Measurements from ENCODE around the gene AKAP6. TPM values are rescaled to one million over a fixed set of nuclear protein-coding genes. Genes with fewer than 3 reads are reported as not detected.

AKAP6 gene
- total and polyA plus RNA-seq, 5 donors from 2014 or later, result 0.07 to 1.1 (median 0.47) TPM

- H3K4me3 ChIP-seq (ENCODE audit: low read depth, low read length), result no peak overlapping the region
- H3K4me1 Mint-ChIP-seq, result no peaks in the 10 kb centered on the region
- H3K4me3 Mint-ChIP-seq, result no peak overlapping the region
- H3K27me3 Mint-ChIP-seq, result no peaks in the 10 kb centered on the region
- no peaks in the 10 kb centered on the region for H3K36me3 Mint-ChIP-seq
- no peak overlapping the region for H3K27ac ChIP-seq (ENCODE audit: insufficient read depth, low read length, poor library complexity, severe bottlenecking)
- no peak for DNase-seq
- H3K27ac Mint-ChIP-seq, result no peak overlapping the region
- no peaks in the 10 kb centered on the region for H3K36me3 ChIP-seq (ENCODE audit: control insufficient read depth, insufficient read depth, low read length)
- H3K27me3 ChIP-seq (ENCODE audit: control insufficient read depth, insufficient read depth, low read length), result no peaks in the 10 kb centered on the region
- no peaks in the 10 kb centered on the region for H3K4me1 ChIP-seq (ENCODE audit: control insufficient read depth, insufficient read depth, low read length, poor library complexity, severe bottlenecking)
- H3K9me3 ChIP-seq (ENCODE audit: control insufficient read depth in 2 of 2, low read length in 2 of 2), result no peaks in the 10 kb centered on the region
- no peak for ATAC-seq (ENCODE audit: low read depth in 2 of 2)
- H3K9me3 Mint-ChIP-seq, result peaks cover 0 to 11% (median 0%) of the 10 kb centered on the region in 7 donors
Measured at GRCh38 chr14:32393119-32393518, 64.0 kb downstream of the AKAP6 start.

GRCh38 chr14:32394038-32394437 is 64.9 kb downstream of the AKAP6 start:
- no peak overlapping the region for H3K27ac ChIP-seq (ENCODE audit: insufficient read depth, low read length, poor library complexity, severe bottlenecking)
- H3K36me3 Mint-ChIP-seq, result no peaks in the 10 kb centered on the region
- ATAC-seq (ENCODE audit: low read depth in 2 of 2) (no peak), DNase-seq (no peak)
- H3K9me3 Mint-ChIP-seq, result peaks cover 0 to 7% (median 0%) of the 10 kb centered on the region in 7 donors
- no peak overlapping the region for H3K4me3 Mint-ChIP-seq
- no peaks in the 10 kb centered on the region for H3K27me3 Mint-ChIP-seq
- H3K9me3 ChIP-seq (ENCODE audit: control insufficient read depth in 2 of 2, low read length in 2 of 2), result no peaks in the 10 kb centered on the region
- no peaks in the 10 kb centered on the region for H3K4me1 Mint-ChIP-seq
- H3K27me3 ChIP-seq (ENCODE audit: control insufficient read depth, insufficient read depth, low read length), result no peaks in the 10 kb centered on the region
- no peak overlapping the region for H3K27ac Mint-ChIP-seq
- no peaks in the 10 kb centered on the region for H3K4me1 ChIP-seq (ENCODE audit: control insufficient read depth, insufficient read depth, low read length, poor library complexity, severe bottlenecking)
- no peaks in the 10 kb centered on the region for H3K36me3 ChIP-seq (ENCODE audit: control insufficient read depth, insufficient read depth, low read length)
- no peak overlapping the region for H3K4me3 ChIP-seq (ENCODE audit: low read depth, low read length)

- peaks cover 5% of the 10 kb centered on the region for H3K27me3 Mint-ChIP-seq
- no peak overlapping the region for H3K27ac Mint-ChIP-seq
- no peak for DNase-seq
- no peaks in the 10 kb centered on the region for H3K4me1 ChIP-seq (ENCODE audit: control insufficient read depth, insufficient read depth, low read length, poor library complexity, severe bottlenecking)
- no peak for ATAC-seq (ENCODE audit: low read depth in 2 of 2)
- no peaks in the 10 kb centered on the region for H3K36me3 ChIP-seq (ENCODE audit: control insufficient read depth, insufficient read depth, low read length)
- H3K9me3 ChIP-seq (ENCODE audit: control insufficient read depth in 2 of 2, low read length in 2 of 2), result no peaks in the 10 kb centered on the region
- no peaks in the 10 kb centered on the region for H3K27me3 ChIP-seq (ENCODE audit: control insufficient read depth, insufficient read depth, low read length)
- no peak overlapping the region for H3K4me3 Mint-ChIP-seq
- no peaks in the 10 kb centered on the region for H3K4me1 Mint-ChIP-seq
- H3K9me3 Mint-ChIP-seq, result no peaks in the 10 kb centered on the region
- H3K4me3 ChIP-seq (ENCODE audit: low read depth, low read length), result no peak overlapping the region
- H3K27ac ChIP-seq (ENCODE audit: insufficient read depth, low read length, poor library complexity, severe bottlenecking), result no peak overlapping the region
- no peaks in the 10 kb centered on the region for H3K36me3 Mint-ChIP-seq
Measured at GRCh38 chr14:32396885-32397284, 67.8 kb downstream of the AKAP6 start.

GRCh38 chr14:32397861-32398640 is 69.0 kb downstream of the AKAP6 start:
- ATAC-seq (ENCODE audit: low read depth in 2 of 2), result no peak
- Histone ChIP-seq H3K4me1 (ENCODE audit: control insufficient read depth, insufficient read depth, low read length, poor library complexity, severe bottlenecking) (no peaks in the 10 kb centered on the region), H3K27ac (ENCODE audit: insufficient read depth, low read length, poor library complexity, severe bottlenecking) (no peak overlapping the region), H3K9me3 (ENCODE audit: control insufficient read depth in 2 of 2, low read length in 2 of 2) (no peaks in the 10 kb centered on the region), H3K27me3 (ENCODE audit: control insufficient read depth, insufficient read depth, low read length) (no peaks in the 10 kb centered on the region), H3K4me3 (ENCODE audit: low read depth, low read length) (no peak overlapping the region), H3K36me3 (ENCODE audit: control insufficient read depth, insufficient read depth, low read length) (no peaks in the 10 kb centered on the region)
- Mint-ChIP-seq H3K27me3 (peaks cover 5% of the 10 kb centered on the region), H3K36me3 (no peaks in the 10 kb centered on the region), H3K4me1 (no peaks in the 10 kb centered on the region), H3K27ac (no peak overlapping the region), H3K9me3 (no peaks in the 10 kb centered on the region), H3K4me3 (no peak overlapping the region)
- DNase-seq, result no peak

DNA sequence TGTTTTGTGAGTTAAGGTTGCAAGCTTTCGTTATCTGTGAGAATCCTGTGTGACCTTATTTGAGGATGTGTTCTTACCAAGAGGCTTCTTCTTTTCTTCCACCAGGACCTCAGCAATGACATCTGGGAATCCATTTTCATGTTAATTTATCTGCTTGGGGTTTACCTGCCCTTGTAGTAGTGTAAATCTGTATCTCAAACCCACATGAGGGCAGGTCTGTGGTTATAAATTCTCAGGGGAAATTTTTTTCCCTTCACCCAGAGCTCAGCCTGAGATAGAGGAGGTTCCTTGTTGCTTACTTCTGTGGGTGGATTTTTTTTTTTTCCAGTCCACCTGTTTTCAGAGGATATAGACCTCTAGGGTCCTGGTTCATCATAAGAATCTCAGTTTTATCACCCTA is 70.8 kb downstream of the AKAP6 start:
- Histone ChIP-seq H3K27me3 (ENCODE audit: control insufficient read depth, insufficient read depth, low read length) (no peaks in the 10 kb centered on the region), H3K4me1 (ENCODE audit: control insufficient read depth, insufficient read depth, low read length, poor library complexity, severe bottlenecking) (no peaks in the 10 kb centered on the region), H3K9me3 (ENCODE audit: control insufficient read depth in 2 of 2, low read length in 2 of 2) (no peaks in the 10 kb centered on the region), H3K27ac (ENCODE audit: insufficient read depth, low read length, poor library complexity, severe bottlenecking) (no peak overlapping the region), H3K4me3 (ENCODE audit: low read depth, low read length) (no peak overlapping the region), H3K36me3 (ENCODE audit: control insufficient read depth, insufficient read depth, low read length) (no peaks in the 10 kb centered on the region)
- no peaks in the 10 kb centered on the region for H3K36me3 Mint-ChIP-seq
- no peaks in the 10 kb centered on the region for H3K4me1 Mint-ChIP-seq
- H3K4me3 Mint-ChIP-seq, result no peak overlapping the region
- H3K9me3 Mint-ChIP-seq, result no peaks in the 10 kb centered on the region
- H3K27me3 Mint-ChIP-seq, result peaks cover 5% of the 10 kb centered on the region
- no peak for DNase-seq
- H3K27ac Mint-ChIP-seq, result no peak overlapping the region
- no peak for ATAC-seq (ENCODE audit: low read depth in 2 of 2)

DNA sequence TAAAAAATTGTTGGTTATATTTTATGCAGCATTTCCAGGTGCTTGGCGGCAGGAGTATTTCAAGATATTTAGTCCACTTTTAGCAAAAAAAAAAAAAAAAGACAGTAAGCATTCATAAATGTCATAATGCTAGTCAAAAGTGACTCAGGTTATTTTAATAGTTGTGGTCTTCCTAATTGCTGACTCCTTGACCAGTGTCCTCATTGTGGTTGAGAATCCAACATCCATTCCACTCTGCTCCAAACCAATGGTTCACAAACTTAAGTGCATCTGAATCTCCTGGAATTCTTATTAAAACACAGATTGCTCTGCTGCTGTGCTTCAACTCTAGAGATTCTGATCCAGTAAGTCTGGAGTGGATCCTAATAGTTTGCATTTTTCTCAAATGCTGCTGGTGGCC is 71.4 kb downstream of the AKAP6 start:
- no peaks in the 10 kb centered on the region for H3K9me3 Mint-ChIP-seq
- H3K36me3 Mint-ChIP-seq, result no peaks in the 10 kb centered on the region
- Histone ChIP-seq H3K27ac (ENCODE audit: insufficient read depth, low read length, poor library complexity, severe bottlenecking) (no peak overlapping the region), H3K9me3 (ENCODE audit: control insufficient read depth in 2 of 2, low read length in 2 of 2) (no peaks in the 10 kb centered on the region), H3K4me1 (ENCODE audit: control insufficient read depth, insufficient read depth, low read length, poor library complexity, severe bottlenecking) (no peaks in the 10 kb centered on the region), H3K36me3 (ENCODE audit: control insufficient read depth, insufficient read depth, low read length) (no peaks in the 10 kb centered on the region), H3K27me3 (ENCODE audit: control insufficient read depth, insufficient read depth, low read length) (no peaks in the 10 kb centered on the region), H3K4me3 (ENCODE audit: low read depth, low read length) (no peak overlapping the region)
- DNase-seq (no peak), ATAC-seq (ENCODE audit: low read depth in 2 of 2) (no peak)
- no peak overlapping the region for H3K27ac Mint-ChIP-seq
- peaks cover 5% of the 10 kb centered on the region for H3K27me3 Mint-ChIP-seq
- H3K4me3 Mint-ChIP-seq, result no peak overlapping the region
- H3K4me1 Mint-ChIP-seq, result no peaks in the 10 kb centered on the region

- H3K4me3 Mint-ChIP-seq, result no peak overlapping the region
- peaks cover 9% of the 10 kb centered on the region for H3K27me3 Mint-ChIP-seq
- DNase-seq (no peak), ATAC-seq (ENCODE audit: low read depth in 2 of 2) (no peak)
- no peaks in the 10 kb centered on the region for H3K4me1 Mint-ChIP-seq
- no peaks in the 10 kb centered on the region for H3K36me3 Mint-ChIP-seq
- H3K36me3 ChIP-seq (ENCODE audit: control insufficient read depth, insufficient read depth, low read length), result no peaks in the 10 kb centered on the region
- no peaks in the 10 kb centered on the region for H3K27me3 ChIP-seq (ENCODE audit: control insufficient read depth, insufficient read depth, low read length)
- no peaks in the 10 kb centered on the region for H3K9me3 ChIP-seq (ENCODE audit: control insufficient read depth in 2 of 2, low read length in 2 of 2)
- H3K27ac ChIP-seq (ENCODE audit: insufficient read depth, low read length, poor library complexity, severe bottlenecking), result no peak overlapping the region
- H3K4me1 ChIP-seq (ENCODE audit: control insufficient read depth, insufficient read depth, low read length, poor library complexity, severe bottlenecking), result no peaks in the 10 kb centered on the region
- no peaks in the 10 kb centered on the region for H3K9me3 Mint-ChIP-seq
- H3K27ac Mint-ChIP-seq, result no peak overlapping the region
- no peak overlapping the region for H3K4me3 ChIP-seq (ENCODE audit: low read depth, low read length)
Measured at GRCh38 chr14:32403021-32403420, 73.9 kb downstream of the AKAP6 start.

DNA sequence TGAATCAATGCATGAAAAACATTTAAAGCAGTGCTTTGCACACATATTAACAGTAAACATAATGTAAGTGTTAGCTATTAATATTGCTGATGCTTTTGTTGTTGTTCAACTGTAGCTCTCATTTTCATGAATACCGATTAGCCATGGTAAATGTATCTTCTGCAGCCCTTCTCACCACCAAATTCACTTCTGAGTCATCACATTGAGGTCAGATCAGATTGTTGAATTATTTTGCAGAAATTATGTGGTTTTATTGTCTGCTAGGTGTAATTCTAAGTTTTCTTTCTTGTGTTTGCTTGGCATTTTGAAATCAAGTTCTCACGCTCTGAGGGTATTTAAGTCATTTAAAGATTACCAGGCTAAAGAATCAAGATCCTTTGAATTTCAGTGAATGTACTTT is 74.6 kb downstream of the AKAP6 start:
- no peaks in the 10 kb centered on the region for H3K4me1 ChIP-seq (ENCODE audit: control insufficient read depth, insufficient read depth, low read length, poor library complexity, severe bottlenecking)
- H3K36me3 Mint-ChIP-seq, result no peaks in the 10 kb centered on the region
- H3K27ac Mint-ChIP-seq, result no peak overlapping the region

More for the DNA sequence above, 74.6 kb downstream of the AKAP6 start:
- no peaks in the 10 kb centered on the region for H3K27me3 ChIP-seq (ENCODE audit: control insufficient read depth, insufficient read depth, low read length)
- H3K4me3 Mint-ChIP-seq, result no peak overlapping the region
- H3K27ac ChIP-seq (ENCODE audit: insufficient read depth, low read length, poor library complexity, severe bottlenecking), result no peak overlapping the region
- no peaks in the 10 kb centered on the region for H3K9me3 ChIP-seq (ENCODE audit: control insufficient read depth in 2 of 2, low read length in 2 of 2)
- no peak for ATAC-seq (ENCODE audit: low read depth in 2 of 2)
- H3K4me1 Mint-ChIP-seq, result no peaks in the 10 kb centered on the region
- peaks cover 9% of the 10 kb centered on the region for H3K27me3 Mint-ChIP-seq
- no peaks in the 10 kb centered on the region for H3K9me3 Mint-ChIP-seq
- no peak overlapping the region for H3K4me3 ChIP-seq (ENCODE audit: low read depth, low read length)
- no peaks in the 10 kb centered on the region for H3K36me3 ChIP-seq (ENCODE audit: control insufficient read depth, insufficient read depth, low read length)
- no peak for DNase-seq

Data from CD4-positive, CD25-positive, alpha-beta regulatory T cell (primary cell).